Bronchial epithelial cell (primary cell): ENCODE data around the gene ZNF281. TPM values are rescaled to one million over a fixed set of nuclear protein-coding genes. Genes with fewer than 3 reads are reported as not detected.
A peak's percentile ranks its signal among the peaks of the same experiment; 100 is the strongest.

Experiments used
- DNase-seq: peaks from one replicate; pipeline ENCODE4 v3.0.0-alpha.2; 2010; ENCODE audit warnings: low read depth
- FAIRE-seq: peaks from 2 replicates; lab custom pipeline; 2011; peaks lifted over from hg19 to GRCh38; lab: Jason Lieb, UNC
- H3K27me3 ChIP-seq: 2 replicates; pipeline ENCODE4 v1.5.1; 2011; ENCODE audit warnings: low read length; ENCODE audit not compliant: control insufficient read depth, insufficient read depth
- H3K36me3 ChIP-seq: 2 replicates; pipeline ENCODE4 v1.5.1; 2011; ENCODE audit warnings: low read length; ENCODE audit not compliant: control insufficient read depth, insufficient read depth
- H3K4me3 ChIP-seq: 2 replicates; pipeline ENCODE4 v1.5.1; 2011; ENCODE audit warnings: mild to moderate bottlenecking, low read depth, low read length, control low read depth
- total RNA-seq: library from RNA; depleted of rRNA; stranded (reverse); fragments of >200 nt; gene quantifications from 2 replicates; pipeline ENCODE4 v1.2.1, GENCODE V29; 2014
- TF ChIP-seq, protein P1 (sequence below): IDR thresholded peaks from 2 replicates; pipeline ENCODE4 v1.5.1; 2011; ENCODE audit warnings: mild to moderate bottlenecking, moderate library complexity, low read length, control low read depth, inconsistent platforms; ENCODE audit not compliant: insufficient read depth, severe bottlenecking

Gene ZNF281
- total RNA-seq, 1 donor from 2014 or later: 18.4 TPM

DNA sequence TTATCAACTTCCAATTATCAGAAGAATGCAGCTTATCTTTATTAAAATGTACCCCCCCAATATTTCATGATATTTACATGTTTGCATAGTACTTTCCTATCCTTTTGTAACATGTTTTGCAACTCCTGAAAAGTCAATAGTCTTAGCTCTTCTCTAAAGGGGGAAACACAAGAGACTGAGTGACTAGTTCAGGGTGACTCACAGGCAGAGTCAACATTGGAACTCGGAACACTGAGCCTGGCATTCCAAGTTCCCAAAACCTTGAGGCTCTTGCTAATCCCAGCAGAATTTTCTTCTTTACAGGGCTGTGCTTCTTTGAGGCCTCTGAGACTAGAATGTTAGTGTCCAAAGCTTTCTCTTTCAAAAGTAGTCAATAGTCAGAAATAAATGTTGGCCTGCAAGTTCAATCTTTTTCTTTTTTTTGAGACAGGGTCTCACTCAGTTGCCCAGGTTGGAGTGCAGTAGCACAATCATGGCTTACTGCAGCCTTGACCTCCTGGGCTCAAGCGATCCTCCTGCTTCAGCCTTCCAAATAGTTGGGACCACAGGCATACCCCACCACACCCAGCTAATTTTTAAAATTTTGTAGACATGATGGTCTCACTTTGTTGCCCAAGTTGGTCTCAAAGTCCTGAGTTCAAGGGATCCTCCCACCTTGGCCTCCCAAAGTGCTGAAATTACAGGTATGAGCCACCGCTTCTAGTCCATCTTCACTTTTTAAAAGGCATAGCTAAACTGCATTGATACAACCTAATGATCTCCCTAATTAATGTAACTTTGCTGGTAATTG is 37.5 kb downstream of the ZNF281 start:
- DNase-seq (peak; percentile 98), FAIRE-seq (no peak)
- Histone ChIP-seq H3K27me3 (no peaks in the 10 kb centered on the region), H3K36me3 (no peaks in the 10 kb centered on the region), H3K4me3 (no peak overlapping the region)
- TF ChIP-seq, protein P1, sequence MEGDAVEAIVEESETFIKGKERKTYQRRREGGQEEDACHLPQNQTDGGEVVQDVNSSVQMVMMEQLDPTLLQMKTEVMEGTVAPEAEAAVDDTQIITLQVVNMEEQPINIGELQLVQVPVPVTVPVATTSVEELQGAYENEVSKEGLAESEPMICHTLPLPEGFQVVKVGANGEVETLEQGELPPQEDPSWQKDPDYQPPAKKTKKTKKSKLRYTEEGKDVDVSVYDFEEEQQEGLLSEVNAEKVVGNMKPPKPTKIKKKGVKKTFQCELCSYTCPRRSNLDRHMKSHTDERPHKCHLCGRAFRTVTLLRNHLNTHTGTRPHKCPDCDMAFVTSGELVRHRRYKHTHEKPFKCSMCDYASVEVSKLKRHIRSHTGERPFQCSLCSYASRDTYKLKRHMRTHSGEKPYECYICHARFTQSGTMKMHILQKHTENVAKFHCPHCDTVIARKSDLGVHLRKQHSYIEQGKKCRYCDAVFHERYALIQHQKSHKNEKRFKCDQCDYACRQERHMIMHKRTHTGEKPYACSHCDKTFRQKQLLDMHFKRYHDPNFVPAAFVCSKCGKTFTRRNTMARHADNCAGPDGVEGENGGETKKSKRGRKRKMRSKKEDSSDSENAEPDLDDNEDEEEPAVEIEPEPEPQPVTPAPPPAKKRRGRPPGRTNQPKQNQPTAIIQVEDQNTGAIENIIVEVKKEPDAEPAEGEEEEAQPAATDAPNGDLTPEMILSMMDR: no peak

DNA sequence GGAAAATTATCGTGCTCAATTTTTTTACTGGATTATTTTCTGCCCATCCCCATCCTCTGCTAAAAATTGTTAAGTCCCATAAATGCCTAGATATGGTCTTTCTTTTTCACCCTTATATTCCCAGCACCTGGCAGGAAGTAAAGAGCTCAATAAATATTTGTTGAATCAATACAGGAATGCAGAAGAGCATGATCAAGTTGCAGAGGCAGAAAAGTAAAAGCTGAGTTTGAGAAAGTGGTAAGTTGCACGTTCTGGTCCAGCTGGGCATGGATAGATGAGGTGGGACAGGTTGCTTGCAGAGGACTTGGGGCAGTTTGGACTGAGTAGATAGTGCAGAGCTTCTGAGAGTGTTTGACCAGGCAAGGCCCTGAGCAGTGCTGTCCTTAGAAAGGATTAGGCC is 40.1 kb downstream of the ZNF281 start:
- DNase-seq (no peak), FAIRE-seq (no peak)
- TF ChIP-seq, protein P1: no peak
- H3K27me3 ChIP-seq: no peaks in the 10 kb centered on the region
- H3K4me3 ChIP-seq: no peak overlapping the region
- H3K36me3 ChIP-seq: no peaks in the 10 kb centered on the region

DNA sequence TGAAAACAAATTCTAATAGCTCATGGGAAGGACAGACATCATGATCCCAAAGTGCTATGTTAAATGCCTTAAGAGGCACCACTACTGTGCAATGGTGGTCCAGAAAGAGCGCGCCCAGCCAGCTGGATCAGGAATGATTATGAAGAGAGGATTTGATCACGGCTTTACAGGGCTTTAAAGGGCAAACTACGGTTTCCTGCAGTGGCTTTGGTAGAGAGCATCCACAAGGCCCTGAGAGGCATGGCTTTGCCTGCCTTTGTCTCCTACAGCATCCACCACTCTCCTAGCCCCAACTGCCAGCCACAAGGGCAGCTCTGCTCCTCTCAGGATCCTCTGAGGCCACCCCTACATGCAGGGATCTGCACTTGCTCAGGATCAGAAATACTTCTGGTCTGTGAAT is 40.7 kb downstream of the ZNF281 start:
- Histone ChIP-seq H3K4me3 (no peak overlapping the region), H3K27me3 (no peaks in the 10 kb centered on the region), H3K36me3 (no peaks in the 10 kb centered on the region)
- FAIRE-seq (no peak), DNase-seq (no peak)
- TF ChIP-seq, protein P1: no peak

DNA sequence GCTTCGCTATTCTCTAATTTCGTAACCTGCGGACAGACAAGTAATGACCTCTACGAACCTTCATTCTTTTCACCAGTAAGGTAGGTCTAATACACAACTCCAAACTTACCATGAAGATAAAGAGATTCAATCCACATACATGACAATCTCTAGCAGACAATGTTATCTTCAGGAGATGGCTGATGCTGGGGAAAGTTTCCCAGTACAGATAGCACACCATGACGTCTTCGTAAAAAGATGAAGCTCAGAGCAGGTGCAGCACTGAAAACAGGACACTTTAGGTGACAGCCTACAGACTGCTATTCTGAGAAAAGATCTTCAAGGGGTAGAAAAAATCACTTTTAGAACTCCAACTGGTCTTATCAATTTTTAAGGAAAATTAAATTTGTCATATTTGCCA is 41.3 kb downstream of the ZNF281 start:
- DNase-seq: no peak
- Histone ChIP-seq H3K27me3 (no peaks in the 10 kb centered on the region), H3K4me3 (no peak overlapping the region), H3K36me3 (no peaks in the 10 kb centered on the region)
- no peak for FAIRE-seq
- TF ChIP-seq, protein P1: no peak

DNA sequence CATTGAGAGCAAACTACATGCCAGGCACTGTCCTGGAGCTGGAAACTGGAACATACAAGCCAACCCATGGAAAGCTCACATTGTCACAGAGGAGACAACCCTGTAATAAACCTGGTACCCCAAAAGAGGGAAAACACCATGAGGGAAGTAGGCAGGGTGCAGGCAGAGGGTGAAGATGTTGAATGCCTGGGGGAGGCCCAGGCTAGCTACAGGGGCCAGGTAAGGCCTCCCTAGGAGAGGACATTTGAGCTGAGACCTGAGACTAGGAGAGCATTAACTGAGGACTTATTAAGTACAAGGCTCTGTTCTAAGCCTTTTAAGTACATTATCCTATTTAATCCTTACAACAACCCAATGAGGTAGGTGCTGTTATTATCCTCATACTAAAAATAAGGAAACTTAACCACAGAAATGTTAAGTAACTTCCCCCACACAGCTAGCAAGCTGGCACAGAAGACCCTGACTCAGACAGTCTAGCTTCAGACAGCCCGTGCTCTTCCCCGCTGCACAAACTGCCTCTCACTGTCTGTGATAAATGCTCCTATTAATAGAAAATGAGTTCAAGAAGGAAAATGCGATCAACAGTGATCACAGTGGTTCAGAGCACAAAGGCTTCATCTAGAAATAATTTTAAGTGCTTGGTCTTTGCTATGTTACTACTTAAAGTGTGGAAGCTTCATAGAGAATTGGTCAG is 41.8 kb downstream of the ZNF281 start:
- no peak overlapping the region for H3K4me3 ChIP-seq
- H3K36me3 ChIP-seq: no peaks in the 10 kb centered on the region
- TF ChIP-seq, protein P1: no peak
- no peak for DNase-seq
- no peaks in the 10 kb centered on the region for H3K27me3 ChIP-seq
- no peak for FAIRE-seq
